Nephron (organoid): ENCODE data around the gene SLC44A5.

Source experiments
- H3K27ac Mint-ChIP-seq, 3 experiments: 2 replicates each; pipeline ENCODE4 v1.8.0; 2020; ENCODE audit warnings: mixed read lengths in 3 of 3, mild to moderate bottlenecking in 2 of 3, moderate library complexity in 1 of 3
- H3K27me3 Mint-ChIP-seq: 2 replicates; pipeline ENCODE4 v1.8.0; 2021; ENCODE audit warnings: low read depth, mild to moderate bottlenecking, moderate library complexity, mixed read lengths
- H3K36me3 Mint-ChIP-seq: 2 replicates; pipeline ENCODE4 v1.8.0; 2020; ENCODE audit warnings: low read depth, mixed read lengths
- H3K4me1 Mint-ChIP-seq: 2 replicates; pipeline ENCODE4 v1.8.0; 2020; ENCODE audit warnings: mixed read lengths
- H3K4me3 Mint-ChIP-seq, 3 experiments: 2 replicates each; pipeline ENCODE4 v1.8.0; 2020; ENCODE audit warnings: mild to moderate bottlenecking in 3 of 3, mixed read lengths in 3 of 3, moderate library complexity in 2 of 3
- H3K9me3 Mint-ChIP-seq: 2 replicates; pipeline ENCODE4 v1.8.0; 2020; ENCODE audit warnings: mixed read lengths
- TF ChIP-seq, protein P1 (sequence below), 3 experiments: fragments of 200-600 bp; sonication (generic); IDR thresholded peaks; one replicate each; pipeline ENCODE4 v1.5.0; 2021; ENCODE audit warnings: antibody characterized with exemption in 3 of 3; ENCODE audit not compliant: unreplicated experiment in 3 of 3

Gene SLC44A5

GRCh38 chr1:75170011-75170410 lies 440.9 kb downstream of the SLC44A5 start:
- H3K4me3 Mint-ChIP-seq, result no peak overlapping the region
- H3K36me3 Mint-ChIP-seq, result no peaks in the 10 kb centered on the region
- no peaks in the 10 kb centered on the region for H3K4me1 Mint-ChIP-seq
- H3K9me3 Mint-ChIP-seq, result no peaks in the 10 kb centered on the region
- H3K27ac Mint-ChIP-seq, result no peak overlapping the region
- TF ChIP-seq, protein P1, sequence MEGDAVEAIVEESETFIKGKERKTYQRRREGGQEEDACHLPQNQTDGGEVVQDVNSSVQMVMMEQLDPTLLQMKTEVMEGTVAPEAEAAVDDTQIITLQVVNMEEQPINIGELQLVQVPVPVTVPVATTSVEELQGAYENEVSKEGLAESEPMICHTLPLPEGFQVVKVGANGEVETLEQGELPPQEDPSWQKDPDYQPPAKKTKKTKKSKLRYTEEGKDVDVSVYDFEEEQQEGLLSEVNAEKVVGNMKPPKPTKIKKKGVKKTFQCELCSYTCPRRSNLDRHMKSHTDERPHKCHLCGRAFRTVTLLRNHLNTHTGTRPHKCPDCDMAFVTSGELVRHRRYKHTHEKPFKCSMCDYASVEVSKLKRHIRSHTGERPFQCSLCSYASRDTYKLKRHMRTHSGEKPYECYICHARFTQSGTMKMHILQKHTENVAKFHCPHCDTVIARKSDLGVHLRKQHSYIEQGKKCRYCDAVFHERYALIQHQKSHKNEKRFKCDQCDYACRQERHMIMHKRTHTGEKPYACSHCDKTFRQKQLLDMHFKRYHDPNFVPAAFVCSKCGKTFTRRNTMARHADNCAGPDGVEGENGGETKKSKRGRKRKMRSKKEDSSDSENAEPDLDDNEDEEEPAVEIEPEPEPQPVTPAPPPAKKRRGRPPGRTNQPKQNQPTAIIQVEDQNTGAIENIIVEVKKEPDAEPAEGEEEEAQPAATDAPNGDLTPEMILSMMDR (IDR thresholded peaks at IDR 0.05; ENCODE audit: unreplicated experiment in 3 of 3), result no peak
- peaks cover 9% of the 10 kb centered on the region for H3K27me3 Mint-ChIP-seq

GRCh38 chr1:75166821-75167220 lies 444.1 kb downstream of the SLC44A5 start:
- Mint-ChIP-seq H3K4me1 (no peaks in the 10 kb centered on the region), H3K27me3 (peaks cover 9% of the 10 kb centered on the region), H3K4me3 (no peak overlapping the region), H3K36me3 (no peaks in the 10 kb centered on the region), H3K9me3 (no peaks in the 10 kb centered on the region), H3K27ac (no peak overlapping the region)
- TF ChIP-seq, protein P1 (IDR thresholded peaks at IDR 0.05; ENCODE audit: unreplicated experiment in 3 of 3), result no peak

DNA sequence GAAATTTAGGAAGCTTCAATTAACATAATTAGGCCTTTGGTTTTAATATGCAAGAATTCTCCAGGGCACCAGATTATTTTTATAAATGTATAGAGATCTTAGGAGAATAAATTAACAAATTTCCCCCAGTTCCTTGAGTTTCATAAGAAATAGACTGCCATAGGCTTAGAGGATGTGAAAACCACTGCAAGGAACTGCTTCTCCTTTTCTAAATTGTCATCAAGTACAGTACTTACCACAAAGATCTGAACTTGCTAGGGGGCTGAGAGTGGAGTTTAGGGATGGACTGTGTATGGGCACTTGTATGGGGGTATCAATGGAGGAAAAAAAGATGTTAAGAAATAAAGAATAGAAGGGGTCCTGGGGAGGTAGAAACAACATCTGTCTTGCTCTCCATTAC lies 445.6 kb downstream of the SLC44A5 start:
- H3K27me3 Mint-ChIP-seq, result peaks cover 9% of the 10 kb centered on the region
- H3K4me1 Mint-ChIP-seq, result no peaks in the 10 kb centered on the region
- H3K27ac Mint-ChIP-seq, result no peak overlapping the region
- no peaks in the 10 kb centered on the region for H3K36me3 Mint-ChIP-seq
- TF ChIP-seq, protein P1 (IDR thresholded peaks at IDR 0.05; ENCODE audit: unreplicated experiment in 3 of 3), result no peak
- H3K9me3 Mint-ChIP-seq, result no peaks in the 10 kb centered on the region
- H3K4me3 Mint-ChIP-seq, result no peak overlapping the region

DNA sequence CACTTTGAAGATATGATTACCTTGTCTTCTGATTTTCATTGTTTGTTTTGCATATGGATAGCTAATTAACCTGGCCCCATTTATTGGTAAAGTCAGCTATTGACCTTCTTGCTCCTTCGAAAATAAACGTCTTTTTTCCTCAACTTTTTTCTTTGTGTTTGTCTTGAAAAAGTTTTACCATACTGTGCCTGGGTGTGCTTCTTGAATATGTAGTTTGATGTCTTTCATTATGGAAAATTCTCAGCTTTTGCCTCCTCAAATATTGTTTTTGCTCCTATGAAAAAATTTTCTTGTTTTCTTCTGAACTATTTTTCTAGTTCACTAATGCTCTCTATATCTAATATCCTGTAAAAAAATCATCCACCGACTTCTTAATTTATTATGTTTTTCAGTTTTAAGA lies 451.8 kb downstream of the SLC44A5 start:
- H3K4me3 Mint-ChIP-seq, result no peak overlapping the region
- no peaks in the 10 kb centered on the region for H3K4me1 Mint-ChIP-seq
- peaks cover 3% of the 10 kb centered on the region for H3K27me3 Mint-ChIP-seq
- H3K27ac Mint-ChIP-seq, result no peak overlapping the region
- H3K9me3 Mint-ChIP-seq, result no peaks in the 10 kb centered on the region
- TF ChIP-seq, protein P1 (IDR thresholded peaks at IDR 0.05; ENCODE audit: unreplicated experiment in 3 of 3), result no peak
- H3K36me3 Mint-ChIP-seq, result no peaks in the 10 kb centered on the region
